Cardiac septum (tissue), 1 donor: ENCODE measurements around the gene FADD. TPM values are rescaled to one million over a fixed set of nuclear protein-coding genes. Genes with fewer than 3 reads are reported as not detected.

Source experiments
- DNase-seq: peaks from one replicate; pipeline ENCODE4 v3.0.0-alpha.2; 2020; ENCODE audit warnings: low spot score
- intact Hi-C: fragments of 100-400 bp; cut with DNase I; formaldehyde crosslinking; loops from one replicate; pipeline ENCODE4 v1.14.0; 2022
- long read RNA-seq: library from polyadenylated mRNA; unstranded; transcript quantifications from one replicate; pipeline ENCODE4 v2.0.0, GENCODE V29; 2021
- total RNA-seq: library from RNA; stranded (reverse); fragmentation: NEBNext Ultra II Directional; extraction: Animal tissue kit (Norgen Biotek cat#: 25700); gene quantifications from one replicate; pipeline ENCODE4 v1.2.1, GENCODE V29; 2021
- donor health status: DM: no; HTN: no; CAD: no.

FADD gene
- total RNA-seq: 8.6 TPM
- long read RNA-seq, transcript FADD-201 (2 exons, 1,841 nt): major isoform, 34 of 36 reads
- long read RNA-seq, partial matches to known transcripts: 0 of 36 reads
- long read RNA-seq, other reads (novel, unspliced or antisense): 2 of 36 reads

- DNase-seq: peak; percentile 95
- intact Hi-C loops: loop anchor here (10.0 kb wide), 1 partner anchor 72 kb away; the partner anchor contains the start of gene PPFIA1
Observed at GRCh38 chr11:70202920-70203750, at the start of gene FADD. TSS of gene FADD (plus strand) at chr11:70203296. CDS start at chr11:70203460, 164 bp downstream.

GRCh38 chr11:70155386-70155785 is 47.7 kb upstream of the FADD start:
- intact Hi-C loops: no loop called here
- no peak for DNase-seq

- DNase-seq: no peak
- intact Hi-C loops: no loop called here
Observed at GRCh38 chr11:70156291-70157037, 46.6 kb upstream of the FADD start.

GRCh38 chr11:70158201-70158600 is 44.9 kb upstream of the FADD start:
- intact Hi-C loops: no loop called here
- no peak for DNase-seq

GRCh38 chr11:70158757-70159389 is 44.2 kb upstream of the FADD start:
- intact Hi-C loops: no loop called here
- DNase-seq: no peak

- DNase-seq: no peak
- intact Hi-C loops: no loop called here
Observed at GRCh38 chr11:70159627-70160570, 43.2 kb upstream of the FADD start.

GRCh38 chr11:70161043-70161625 is 42.0 kb upstream of the FADD start:
- intact Hi-C loops: no loop called here
- no peak for DNase-seq

GRCh38 chr11:70164705-70165104 is 38.4 kb upstream of the FADD start:
- no peak for DNase-seq
- intact Hi-C loops: no loop called here

GRCh38 chr11:70167120-70167519 is 36.0 kb upstream of the FADD start:
- DNase-seq: no peak
- intact Hi-C loops: no loop called here

- intact Hi-C loops: no loop called here
- no peak for DNase-seq
Observed at GRCh38 chr11:70167723-70168404, 35.2 kb upstream of the FADD start.

- intact Hi-C loops: no loop called here
- no peak for DNase-seq
Observed at GRCh38 chr11:70168405-70168754, 34.7 kb upstream of the FADD start.

- intact Hi-C loops: no loop called here
- no peak for DNase-seq
Observed at GRCh38 chr11:70169127-70169526, 34.0 kb upstream of the FADD start.

GRCh38 chr11:70169632-70170031 is 33.5 kb upstream of the FADD start:
- intact Hi-C loops: no loop called here
- DNase-seq: no peak

- DNase-seq: no peak
- intact Hi-C loops: no loop called here
Observed at GRCh38 chr11:70170596-70171210, 32.4 kb upstream of the FADD start.

- intact Hi-C loops: no loop called here
- no peak for DNase-seq
Observed at GRCh38 chr11:70173018-70173417, 30.1 kb upstream of the FADD start.

GRCh38 chr11:70174547-70175235 is 28.4 kb upstream of the FADD start:
- no peak for DNase-seq
- intact Hi-C loops: no loop called here

GRCh38 chr11:70175236-70175698 is 27.8 kb upstream of the FADD start:
- no peak for DNase-seq
- intact Hi-C loops: no loop called here
